HCT116 (cell line): Measurements from ENCODE around the gene DPF3. TPM values are rescaled to one million over a fixed set of nuclear protein-coding genes. Genes with fewer than 3 reads are reported as not detected.

Experiments
- ATAC-seq: fragments of 200-7000 bp; cut with Tn5 transposase; 2 replicates; pipeline ENCODE4 v1.9.1; 2020; ENCODE audit warnings: mild to moderate bottlenecking, moderate library complexity
- BruUV-seq: library from RNA; stranded (reverse); fragments of 400-500 nt; replicated peaks from 2 replicates; lab custom pipeline; 2021; lab: Mats Ljungman, UMichigan
- CTCF ChIA-PET: fragments of 300-600 bp; sonication (Branson Sonifier 250); formaldehyde crosslinking; loops from one replicate; lab custom pipeline; 2021; ENCODE audit warnings: antibody characterized with exemption; lab: Charles Lee
- POLR2A ChIA-PET: fragments of 300-600, 350-600 bp; sonication (Branson Sonifier 250); formaldehyde crosslinking; loops from one replicate; lab custom pipeline; 2021; ENCODE audit warnings: antibody characterized with exemption; lab: Charles Lee
- RAD21 ChIA-PET, 2 experiments: fragments of 300-600 bp; sonication (Branson Sonifier 250); formaldehyde crosslinking; loops; one replicate each; lab custom pipeline; 2023; ENCODE audit warnings: low total read pairs in 2 of 2; ENCODE audit not compliant: uncharacterized antibody in 2 of 2, unreplicated experiment in 2 of 2, low non-redundant PET in 1 of 2; lab: Charles Lee
- DNase-seq: peaks from one replicate; pipeline ENCODE4 v3.0.0-alpha.2; 2010; ENCODE audit warnings: low read depth, low spot score
- H2AFZ ChIP-seq: fragments of 200-600 bp; shearing (Covaris generic), sonication (generic); 2 replicates; pipeline ENCODE4 v1.6.1; 2017; ENCODE audit warnings: low read depth, mixed run types, mixed read lengths, antibody characterized with exemption, low read length; ENCODE audit not compliant: poor library complexity, severe bottlenecking
- H3K27ac ChIP-seq: 2 replicates; pipeline ENCODE4 v1.5.1; 2012; ENCODE audit warnings: low read depth, low read length
- H3K27me3 ChIP-seq: fragments of 200-600 bp; sonication (generic); 2 replicates; pipeline ENCODE4 v1.6.1; 2016; ENCODE audit warnings: mixed run types, low read length, mixed read lengths; ENCODE audit not compliant: insufficient read depth
- H3K36me3 ChIP-seq, 2 experiments: fragments of 200-500 bp in 1 of 2; fragments of 200-600 bp in 1 of 2; sonication (Bioruptor generic) in 1 of 2; sonication (generic) in 1 of 2; 2 replicates each; pipeline versions ENCODE4 v1.5.1 to v1.6.1; 2014 to 2016; ENCODE audit warnings: low read length in 2 of 2, inconsistent platforms in 1 of 2, mixed read lengths in 1 of 2, mixed run types in 1 of 2; ENCODE audit not compliant: insufficient read depth in 2 of 2, control insufficient read depth in 1 of 2
- H3K4me1 ChIP-seq, 2 experiments: fragments of 200-600 bp in 1 of 2; sonication (generic) in 1 of 2; 2 replicates each; pipeline versions ENCODE4 v1.5.1 to v1.6.1; 2012 to 2017; ENCODE audit warnings: low read length in 2 of 2, inconsistent platforms in 1 of 2, mild to moderate bottlenecking in 1 of 2, mixed read lengths in 1 of 2, mixed run types in 1 of 2, moderate library complexity in 1 of 2; ENCODE audit not compliant: insufficient read depth in 2 of 2, control insufficient read depth in 1 of 2
- H3K4me2 ChIP-seq: fragments of 200-600 bp; sonication (generic); 2 replicates; pipeline ENCODE4 v1.6.1; 2017; ENCODE audit warnings: mixed run types, low read length, mixed read lengths
- H3K4me3 ChIP-seq, 2 experiments: fragments of 200-600 bp in 1 of 2; sonication (generic) in 1 of 2; replicated peaks in 1 of 2; 2 replicates each; pipeline ENCODE4 v1.5.1; 2011 to 2016; ENCODE audit warnings: low read length in 2 of 2, control low read depth in 1 of 2, low read depth in 1 of 2, mild to moderate bottlenecking in 1 of 2, mixed read lengths in 1 of 2, mixed run types in 1 of 2
- H3K79me2 ChIP-seq: fragments of 200-600 bp; sonication (generic); 2 replicates; pipeline ENCODE4 v1.6.1; 2017; ENCODE audit warnings: mild to moderate bottlenecking, mixed run types, low read length, moderate library complexity, mixed read lengths; ENCODE audit not compliant: insufficient read depth
- H3K9ac ChIP-seq: fragments of 200-600 bp; sonication (generic); 2 replicates; pipeline ENCODE4 v1.6.1; 2016; ENCODE audit warnings: low read length, mixed read lengths
- H3K9me2 ChIP-seq: fragments of 200-600 bp; sonication (generic), shearing (Covaris generic); 2 replicates; pipeline ENCODE4 v1.6.1; 2017; ENCODE audit warnings: mixed run types, mild to moderate bottlenecking, moderate library complexity; ENCODE audit not compliant: insufficient read depth
- H3K9me3 ChIP-seq, 2 experiments: fragments of 200-500 bp in 1 of 2; fragments of 200-600 bp in 1 of 2; sonication (Bioruptor generic) in 1 of 2; sonication (generic) in 1 of 2; 2 replicates each; pipeline ENCODE4 v1.6.1; 2014 to 2017; ENCODE audit warnings: low read length in 2 of 2, mixed read lengths in 2 of 2, inconsistent platforms in 1 of 2, low read depth in 1 of 2, mild to moderate bottlenecking in 1 of 2, mixed run types in 1 of 2, moderate library complexity in 1 of 2; ENCODE audit not compliant: control insufficient read depth in 1 of 2, insufficient read depth in 1 of 2
- H4K20me1 ChIP-seq: fragments of 200-600 bp; sonication (generic), shearing (Covaris generic); 2 replicates; pipeline ENCODE4 v1.6.1; 2017; ENCODE audit warnings: mixed run types, mild to moderate bottlenecking, moderate library complexity; ENCODE audit not compliant: insufficient read depth
- EZH2phosphoT487 ChIP-seq: fragments of 200-600 bp; IDR thresholded peaks from 2 replicates; pipeline ENCODE4 v1.6.1; 2018; ENCODE audit warnings: antibody characterized with exemption, borderline replicate concordance
- SP1 ChIP-seq: IDR thresholded peaks from 2 replicates; pipeline ENCODE4 v1.6.1; 2012; ENCODE audit warnings: low read depth
- TCF7L2 ChIP-seq: IDR thresholded peaks from 2 replicates; pipeline ENCODE4 v1.7.0; 2011; ENCODE audit warnings: borderline replicate concordance, inconsistent platforms; ENCODE audit not compliant: insufficient read depth, insufficient read length; ENCODE audit errors: extremely low read depth
- intact Hi-C: fragments of 100-400 bp; cut with micrococcal nuclease; formaldehyde crosslinking; loops from 2 replicates; pipeline ENCODE4 v1.10.0; 2022
- total RNA-seq: library from RNA; stranded (reverse); gene quantifications from one replicate; pipeline ENCODE4 v1.2.1, GENCODE V29; 2021; ENCODE audit not compliant: unreplicated experiment
- TF ChIP-seq, protein P1 (sequence below): IDR thresholded peaks from 2 replicates; pipeline ENCODE4 v1.6.1; 2011; ENCODE audit warnings: mild to moderate bottlenecking, low read length, moderate library complexity; ENCODE audit not compliant: insufficient replicate concordance; ENCODE audit errors: extremely low read depth

The DPF3 gene
- total RNA-seq, 1 experiment from 2014 or later, result 0.27 TPM

DNA sequence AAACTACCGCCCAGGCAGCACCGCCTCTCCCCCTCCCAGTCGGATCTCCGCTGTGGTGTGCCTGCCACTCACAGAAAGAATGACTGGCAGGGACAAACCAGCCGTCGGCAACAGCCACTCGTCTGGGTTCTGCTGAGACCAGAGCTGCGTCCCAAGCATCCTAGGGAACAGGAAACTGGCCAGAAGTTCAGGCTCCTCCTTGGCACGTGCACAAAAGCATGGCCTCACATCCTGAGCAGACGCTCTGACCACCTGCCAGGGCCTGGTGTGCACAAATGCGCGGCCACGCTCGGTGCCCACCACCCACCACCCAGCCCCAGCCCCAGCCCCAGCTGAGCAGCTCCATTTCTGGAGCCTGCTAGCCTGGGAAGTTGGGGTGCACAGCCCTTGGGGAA, 214.8 kb downstream of the DPF3 start:
- Histone ChIP-seq H2AFZ (no peak overlapping the region), H3K27ac (no peak overlapping the region), H4K20me1 (no peaks in the 10 kb centered on the region), H3K79me2 (no peaks in the 10 kb centered on the region), H3K4me3 (no peak overlapping the region), H3K9me2 (no peaks in the 10 kb centered on the region), H3K36me3 (no peaks in the 10 kb centered on the region), H3K9me3 (no peaks in the 10 kb centered on the region), H3K4me2 (no peak overlapping the region), H3K27me3 (no peaks in the 10 kb centered on the region), H3K9ac (no peak overlapping the region), H3K4me1 (peaks cover 0 to 5% of the 10 kb centered on the region in 2 experiments; a peak in 1 of 4 replicates)
- TF ChIP-seq TCF7L2 (no peak), SP1 (no peak)
- TF ChIP-seq, protein P1, sequence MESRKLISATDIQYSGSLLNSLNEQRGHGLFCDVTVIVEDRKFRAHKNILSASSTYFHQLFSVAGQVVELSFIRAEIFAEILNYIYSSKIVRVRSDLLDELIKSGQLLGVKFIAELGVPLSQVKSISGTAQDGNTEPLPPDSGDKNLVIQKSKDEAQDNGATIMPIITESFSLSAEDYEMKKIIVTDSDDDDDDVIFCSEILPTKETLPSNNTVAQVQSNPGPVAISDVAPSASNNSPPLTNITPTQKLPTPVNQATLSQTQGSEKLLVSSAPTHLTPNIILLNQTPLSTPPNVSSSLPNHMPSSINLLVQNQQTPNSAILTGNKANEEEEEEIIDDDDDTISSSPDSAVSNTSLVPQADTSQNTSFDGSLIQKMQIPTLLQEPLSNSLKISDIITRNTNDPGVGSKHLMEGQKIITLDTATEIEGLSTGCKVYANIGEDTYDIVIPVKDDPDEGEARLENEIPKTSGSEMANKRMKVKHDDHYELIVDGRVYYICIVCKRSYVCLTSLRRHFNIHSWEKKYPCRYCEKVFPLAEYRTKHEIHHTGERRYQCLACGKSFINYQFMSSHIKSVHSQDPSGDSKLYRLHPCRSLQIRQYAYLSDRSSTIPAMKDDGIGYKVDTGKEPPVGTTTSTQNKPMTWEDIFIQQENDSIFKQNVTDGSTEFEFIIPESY, result no peak
- no peak for DNase-seq
- no peak for ATAC-seq
- ChIA-PET POLR2A (no interaction called here), RAD21 (no interaction called here), CTCF (no interaction called here)
- intact Hi-C loops, result no loop called here
- no TSS peak for BruUV-seq

DNA sequence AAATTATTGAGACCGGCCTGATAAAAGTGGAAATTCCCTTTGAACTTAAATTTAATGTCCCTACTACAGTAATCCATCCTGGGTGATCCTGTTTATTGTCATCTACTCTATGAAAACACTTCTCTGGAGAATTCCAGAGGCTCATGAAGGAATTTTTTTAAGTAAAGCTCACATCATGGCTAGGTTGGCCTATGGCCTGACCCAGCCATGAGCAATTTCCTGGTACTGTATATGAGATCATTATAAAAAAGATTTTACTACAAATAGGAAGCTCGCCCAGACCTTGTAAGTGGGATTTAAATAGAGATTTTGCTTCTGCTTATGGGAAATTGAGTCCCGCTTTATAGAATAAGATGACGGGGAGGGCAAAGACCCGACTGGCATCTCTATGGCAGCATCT, 215.5 kb downstream of the DPF3 start:
- H3K27me3 ChIP-seq, result no peaks in the 10 kb centered on the region
- H3K9me3 ChIP-seq, result no peaks in the 10 kb centered on the region
- no peak for DNase-seq
- no peaks in the 10 kb centered on the region for H4K20me1 ChIP-seq
- H3K9me2 ChIP-seq, result no peaks in the 10 kb centered on the region
- no peak overlapping the region for H3K4me2 ChIP-seq
- POLR2A ChIA-PET, result no interaction called here
- BruUV-seq, result no TSS peak
- no peak overlapping the region for H3K27ac ChIP-seq
- no peaks in the 10 kb centered on the region for H3K79me2 ChIP-seq
- RAD21 ChIA-PET, result no interaction called here
- H3K9ac ChIP-seq, result no peak overlapping the region
- H3K36me3 ChIP-seq, result no peaks in the 10 kb centered on the region
- H2AFZ ChIP-seq, result no peak overlapping the region
- intact Hi-C loops, result no loop called here
- TF ChIP-seq, protein P1, result no peak
- TF ChIP-seq EZH2phosphoT487, result no peak
- ATAC-seq, result no peak
- H3K4me3 ChIP-seq, result no peak overlapping the region
- H3K4me1 ChIP-seq, result peaks cover 0 to 5% of the 10 kb centered on the region in 2 experiments; a peak in 1 of 4 replicates
- CTCF ChIA-PET, result no interaction called here
